Measurements from ENCODE around the gene ZSWIM8.

DNA sequence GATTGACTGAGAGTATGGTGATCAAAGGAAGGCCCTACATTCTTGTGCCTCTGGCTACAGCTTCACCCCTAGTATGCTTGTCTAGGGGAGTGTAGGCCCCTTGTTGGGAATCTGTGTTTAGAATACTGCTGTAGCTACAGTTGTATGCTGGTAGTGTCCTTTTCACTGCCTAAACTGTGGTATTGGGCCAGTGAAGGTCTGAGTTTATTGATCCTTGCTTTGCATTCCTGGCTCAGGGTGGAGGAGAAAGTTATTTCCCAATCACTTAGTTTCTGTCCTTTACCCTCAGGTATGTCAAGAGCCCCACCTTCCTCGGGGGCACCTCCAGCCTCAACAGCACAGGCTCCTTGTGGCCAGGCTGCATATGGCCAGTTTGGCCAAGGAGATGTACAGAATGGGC is 34.6 kb upstream of the ZSWIM8 start:
- TF ChIP-seq POLR2A (IDR thresholded peaks at IDR 0.05; ENCODE audit: low read depth, low read length) (no peak), POLR2AphosphoS5 (IDR thresholded peaks at IDR 0.05; ENCODE audit: low read depth, low read length) (no peak)

All from GM12892 (cell line).